ENCODE results near the gene MRPS14.
"Not testable (repeated sequence)": the region's sequence is repeated elsewhere in the genome, so short reads cannot be mapped to it uniquely, and the experiment has no call there.

MRPS14 gene

DNA sequence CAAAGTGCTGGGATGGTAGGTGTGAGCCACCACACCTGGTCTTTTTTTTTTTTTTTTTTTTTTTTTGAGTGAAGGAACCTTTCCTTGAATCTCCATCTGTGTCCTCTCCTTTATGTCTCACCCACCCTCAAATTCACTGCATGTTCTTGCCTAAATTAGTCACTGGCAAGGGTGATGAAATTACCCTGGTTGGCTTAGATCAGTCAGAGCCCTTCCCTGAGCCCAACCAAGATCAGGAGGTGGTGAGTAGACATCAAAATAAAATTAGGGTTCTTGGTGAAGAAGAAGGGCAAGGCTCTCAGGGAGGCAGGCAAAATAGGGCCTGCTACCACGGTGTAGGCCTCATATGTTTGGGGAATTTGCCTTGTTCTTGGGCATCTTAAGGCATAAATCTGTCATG lies 39.1 kb upstream of the MRPS14 start:
- TF ChIP-seq, protein P1, sequence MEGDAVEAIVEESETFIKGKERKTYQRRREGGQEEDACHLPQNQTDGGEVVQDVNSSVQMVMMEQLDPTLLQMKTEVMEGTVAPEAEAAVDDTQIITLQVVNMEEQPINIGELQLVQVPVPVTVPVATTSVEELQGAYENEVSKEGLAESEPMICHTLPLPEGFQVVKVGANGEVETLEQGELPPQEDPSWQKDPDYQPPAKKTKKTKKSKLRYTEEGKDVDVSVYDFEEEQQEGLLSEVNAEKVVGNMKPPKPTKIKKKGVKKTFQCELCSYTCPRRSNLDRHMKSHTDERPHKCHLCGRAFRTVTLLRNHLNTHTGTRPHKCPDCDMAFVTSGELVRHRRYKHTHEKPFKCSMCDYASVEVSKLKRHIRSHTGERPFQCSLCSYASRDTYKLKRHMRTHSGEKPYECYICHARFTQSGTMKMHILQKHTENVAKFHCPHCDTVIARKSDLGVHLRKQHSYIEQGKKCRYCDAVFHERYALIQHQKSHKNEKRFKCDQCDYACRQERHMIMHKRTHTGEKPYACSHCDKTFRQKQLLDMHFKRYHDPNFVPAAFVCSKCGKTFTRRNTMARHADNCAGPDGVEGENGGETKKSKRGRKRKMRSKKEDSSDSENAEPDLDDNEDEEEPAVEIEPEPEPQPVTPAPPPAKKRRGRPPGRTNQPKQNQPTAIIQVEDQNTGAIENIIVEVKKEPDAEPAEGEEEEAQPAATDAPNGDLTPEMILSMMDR (IDR thresholded peaks at IDR 0.05; ENCODE audit: low read depth, low read length): no peak
- no peak overlapping the region for H3K4me3 ChIP-seq (ENCODE audit: low read depth, low read length)

DNA sequence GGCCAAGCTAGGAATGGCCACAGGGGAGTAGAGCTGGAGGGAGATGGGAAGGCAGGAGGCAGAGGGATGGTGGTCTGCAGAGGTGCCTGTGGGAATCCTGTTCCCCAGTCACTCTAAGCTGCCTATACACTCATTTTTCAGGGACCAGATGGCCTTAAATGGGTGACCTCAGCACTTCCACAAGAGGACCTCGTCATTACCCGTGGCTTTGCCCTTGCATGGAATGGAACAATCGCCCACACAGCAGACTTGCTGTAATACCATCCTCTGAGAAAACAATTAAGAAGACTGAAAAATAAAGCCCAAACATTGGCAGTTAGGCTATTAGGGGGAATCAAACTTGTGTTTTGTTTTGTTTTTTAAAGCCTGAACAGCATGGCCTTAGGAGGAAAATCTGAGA lies 31.5 kb upstream of the MRPS14 start:
- H3K4me3 ChIP-seq (ENCODE audit: low read depth, low read length): no peak overlapping the region
- TF ChIP-seq, protein P1 (IDR thresholded peaks at IDR 0.05; ENCODE audit: low read depth, low read length): no peak

- TF ChIP-seq, protein P1 (IDR thresholded peaks at IDR 0.05; ENCODE audit: low read depth, low read length): no peak
- no peak overlapping the region for H3K4me3 ChIP-seq (ENCODE audit: low read depth, low read length)
Measured at GRCh38 chr1:175050992-175051391, 27.8 kb upstream of the MRPS14 start.

- H3K4me3 ChIP-seq (ENCODE audit: low read depth, low read length): no peak overlapping the region
- TF ChIP-seq, protein P1 (IDR thresholded peaks at IDR 0.05; ENCODE audit: low read depth, low read length): no peak
Measured at GRCh38 chr1:175045519-175045918, 22.3 kb upstream of the MRPS14 start.

DNA sequence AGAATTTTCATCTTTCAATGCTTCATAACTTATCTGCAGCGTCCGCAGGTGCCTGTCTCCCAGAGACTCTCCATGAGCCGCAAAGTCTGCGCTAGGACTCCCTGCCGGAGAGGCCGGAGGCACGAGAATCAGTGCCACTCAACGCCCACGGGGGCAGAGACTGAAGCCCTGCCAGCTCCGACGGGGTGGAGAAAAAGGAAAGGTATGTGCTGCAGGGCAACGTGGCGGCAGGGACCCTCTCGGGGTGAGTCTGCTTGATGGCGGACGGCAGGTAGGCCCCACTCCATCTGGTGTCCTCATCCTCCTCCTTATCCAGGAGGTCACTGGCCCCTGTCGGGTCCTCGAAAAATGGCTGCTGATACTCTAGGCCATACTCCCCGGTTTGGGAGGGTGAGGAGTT lies 21.9 kb upstream of the MRPS14 start:
- TF ChIP-seq, protein P1 (IDR thresholded peaks at IDR 0.05; ENCODE audit: low read depth, low read length): no peak
- H3K4me3 ChIP-seq (ENCODE audit: low read depth, low read length): no peak overlapping the region

GRCh38 chr1:175044591-175044990 lies 21.4 kb upstream of the MRPS14 start:
- H3K4me3 ChIP-seq (ENCODE audit: low read depth, low read length): not testable (repeated sequence)

DNA sequence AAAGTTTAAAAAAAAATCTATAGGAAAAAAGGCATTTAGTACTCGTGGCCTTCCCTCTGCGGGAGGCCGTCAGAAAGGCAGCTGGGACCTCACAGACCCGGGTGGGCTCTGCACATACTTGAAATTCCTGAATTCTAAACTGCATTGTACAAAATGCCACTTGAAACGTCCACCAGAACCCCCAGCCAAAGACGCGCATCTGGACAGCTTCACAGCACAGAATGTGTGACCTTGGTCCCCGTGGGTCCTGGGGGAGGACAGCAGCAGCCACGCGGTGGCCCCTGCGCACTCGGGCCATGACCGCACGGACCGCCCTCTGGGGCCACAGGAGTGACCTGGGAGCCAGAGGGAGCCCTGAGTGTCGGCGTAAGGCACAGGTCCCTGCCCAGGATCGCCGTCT lies 20.6 kb upstream of the MRPS14 start:
- TF ChIP-seq, protein P1 (IDR thresholded peaks at IDR 0.05; ENCODE audit: low read depth, low read length): no peak
- no peak overlapping the region for H3K4me3 ChIP-seq (ENCODE audit: low read depth, low read length)

GRCh38 chr1:175042650-175043049 lies 19.4 kb upstream of the MRPS14 start:
- TF ChIP-seq, protein P1 (IDR thresholded peaks at IDR 0.05; ENCODE audit: low read depth, low read length): no peak
- no peak overlapping the region for H3K4me3 ChIP-seq (ENCODE audit: low read depth, low read length)

Measured in WI38 (cell line).